ENCODE results near the gene GALNTL6. TPM values are rescaled to one million over a fixed set of nuclear protein-coding genes. Genes with fewer than 3 reads are reported as not detected.

GALNTL6 gene
- total RNA-seq, 1 donor from 2014 or later: not detected

GRCh38 chr4:171880136-171880535 is 66.9 kb downstream of the GALNTL6 start:
- DNase-seq (ENCODE audit: low read depth in 2 of 2): peak in 1 of 2 donors; percentile 18

GRCh38 chr4:171889681-171890080 is 76.5 kb downstream of the GALNTL6 start:
- no peak for DNase-seq (ENCODE audit: low read depth in 2 of 2)

- DNase-seq (ENCODE audit: low read depth in 2 of 2): no peak
These were observed 77.8 kb downstream of the GALNTL6 start for GRCh38 chr4:171891038-171891437.

- no peak for DNase-seq (ENCODE audit: low read depth in 2 of 2)
These were observed 83.2 kb downstream of the GALNTL6 start for GRCh38 chr4:171896426-171896825.

GRCh38 chr4:171919314-171919713 is 106.1 kb downstream of the GALNTL6 start:
- DNase-seq (ENCODE audit: low read depth in 2 of 2): no peak

- DNase-seq (ENCODE audit: low read depth in 2 of 2): no peak
These were observed 107.7 kb downstream of the GALNTL6 start for GRCh38 chr4:171920901-171921300.

- DNase-seq (ENCODE audit: low read depth in 2 of 2): no peak
These were observed 111.7 kb downstream of the GALNTL6 start for GRCh38 chr4:171924746-171925376.

- DNase-seq (ENCODE audit: low read depth in 2 of 2): no peak
These were observed 115.1 kb downstream of the GALNTL6 start for GRCh38 chr4:171928336-171928735.

GRCh38 chr4:171929477-171929876 is 116.3 kb downstream of the GALNTL6 start:
- DNase-seq (ENCODE audit: low read depth in 2 of 2): no peak

- no peak for DNase-seq (ENCODE audit: low read depth in 2 of 2)
These were observed 116.7 kb downstream of the GALNTL6 start for GRCh38 chr4:171929907-171930306.

GRCh38 chr4:171932238-171932637 is 119.0 kb downstream of the GALNTL6 start:
- no peak for DNase-seq (ENCODE audit: low read depth in 2 of 2)

- no peak for DNase-seq (ENCODE audit: low read depth in 2 of 2)
These were observed 127.5 kb downstream of the GALNTL6 start for GRCh38 chr4:171940656-171941055.

GRCh38 chr4:171947400-171947799 is 134.2 kb downstream of the GALNTL6 start:
- DNase-seq (ENCODE audit: low read depth in 2 of 2): no peak

- no peak for DNase-seq (ENCODE audit: low read depth in 2 of 2)
These were observed 134.8 kb downstream of the GALNTL6 start for GRCh38 chr4:171948038-171948437.

GRCh38 chr4:171954650-171955049 is 141.4 kb downstream of the GALNTL6 start:
- no peak for DNase-seq (ENCODE audit: low read depth in 2 of 2)

- DNase-seq (ENCODE audit: low read depth in 2 of 2): no peak
These were observed 143.5 kb downstream of the GALNTL6 start for GRCh38 chr4:171956678-171957077.

- DNase-seq (ENCODE audit: low read depth in 2 of 2): no peak
These were observed 148.9 kb downstream of the GALNTL6 start for GRCh38 chr4:171962110-171962509.

GRCh38 chr4:171966356-171966755 is 153.2 kb downstream of the GALNTL6 start:
- no peak for DNase-seq (ENCODE audit: low read depth in 2 of 2)

- no peak for DNase-seq (ENCODE audit: low read depth in 2 of 2)
These were observed 165.0 kb downstream of the GALNTL6 start for GRCh38 chr4:171978216-171978615.

GRCh38 chr4:171979461-171979860 is 166.3 kb downstream of the GALNTL6 start:
- DNase-seq (ENCODE audit: low read depth in 2 of 2): no peak

- DNase-seq (ENCODE audit: low read depth in 2 of 2): no peak
These were observed 168.0 kb downstream of the GALNTL6 start for GRCh38 chr4:171981185-171981584.

- DNase-seq (ENCODE audit: low read depth in 2 of 2): no peak
These were observed 171.0 kb downstream of the GALNTL6 start for GRCh38 chr4:171983935-171984805.

GRCh38 chr4:171985129-171985528 is 171.9 kb downstream of the GALNTL6 start:
- DNase-seq (ENCODE audit: low read depth in 2 of 2): no peak
